HL-60/S4 treated with retinoic acid at 250 ng/mL for 4 days and 3 days (cell line): Measurements from ENCODE around the gene MAP3K20.
"Not testable (repeated sequence)": the region's sequence is repeated elsewhere in the genome, so short reads cannot be mapped to it uniquely, and the experiment has no call there.

Experiments
- in situ Hi-C: fragments of 300-500 bp; cut with MboI; formaldehyde crosslinking; loops from 2 replicates; pipeline ENCODE4 v1.7.0; 2022; ENCODE audit warnings: low sequenced_read_pairs

Gene MAP3K20

GRCh38 chr2:173075781-173076580 lies at the start of gene MAP3K20:
MAP3K20 (plus strand) TSS chr2:173075846; CDS start chr2:173091032, 15,186 bp downstream.
- in situ Hi-C loops = no loop called here

- in situ Hi-C loops = loop anchor here (5.0 kb wide), 1 partner anchor 186 kb away; no protein-coding TSS in a partner anchor
Observed at GRCh38 chr2:173026479-173026878, 49.2 kb upstream of the MAP3K20 start.

- in situ Hi-C loops = loop anchor here (5.0 kb wide), 1 partner anchor 185 kb away; no protein-coding TSS in a partner anchor
Observed at GRCh38 chr2:173027181-173028128, 48.2 kb upstream of the MAP3K20 start.

- in situ Hi-C loops = loop anchor here (5.0 kb wide), 1 partner anchor 184 kb away; no protein-coding TSS in a partner anchor
Observed at GRCh38 chr2:173028141-173028540, 47.5 kb upstream of the MAP3K20 start.

GRCh38 chr2:173028671-173029070 lies 47.0 kb upstream of the MAP3K20 start:
- in situ Hi-C loops = loop anchor here (5.0 kb wide), 1 partner anchor 184 kb away; no protein-coding TSS in a partner anchor

GRCh38 chr2:173030561-173031490 lies 44.8 kb upstream of the MAP3K20 start:
- in situ Hi-C loops = no loop called here

GRCh38 chr2:173032032-173032431 lies 43.6 kb upstream of the MAP3K20 start:
- in situ Hi-C loops = no loop called here

- in situ Hi-C loops = no loop called here
Observed at GRCh38 chr2:173033084-173033483, 42.6 kb upstream of the MAP3K20 start.

GRCh38 chr2:173034143-173034542 lies 41.5 kb upstream of the MAP3K20 start:
- in situ Hi-C loops = no loop called here

GRCh38 chr2:173037245-173038120 lies 38.2 kb upstream of the MAP3K20 start:
- in situ Hi-C loops = no loop called here

GRCh38 chr2:173038257-173038656 lies 37.4 kb upstream of the MAP3K20 start:
- in situ Hi-C loops = not testable (repeated sequence)

GRCh38 chr2:173040729-173041128 lies 34.9 kb upstream of the MAP3K20 start:
- in situ Hi-C loops = no loop called here

- in situ Hi-C loops = no loop called here
Observed at GRCh38 chr2:173043476-173043875, 32.2 kb upstream of the MAP3K20 start.

- in situ Hi-C loops = no loop called here
Observed at GRCh38 chr2:173043897-173044519, 31.6 kb upstream of the MAP3K20 start.

- in situ Hi-C loops = no loop called here
Observed at GRCh38 chr2:173044686-173045085, 31.0 kb upstream of the MAP3K20 start.

- in situ Hi-C loops = no loop called here
Observed at GRCh38 chr2:173045181-173045580, 30.5 kb upstream of the MAP3K20 start.

GRCh38 chr2:173048522-173048896 lies 27.1 kb upstream of the MAP3K20 start:
- in situ Hi-C loops = no loop called here

- in situ Hi-C loops = no loop called here
Observed at GRCh38 chr2:173048897-173049661, 26.6 kb upstream of the MAP3K20 start.
